Measurements from ENCODE around the gene COPS6.

DNA sequence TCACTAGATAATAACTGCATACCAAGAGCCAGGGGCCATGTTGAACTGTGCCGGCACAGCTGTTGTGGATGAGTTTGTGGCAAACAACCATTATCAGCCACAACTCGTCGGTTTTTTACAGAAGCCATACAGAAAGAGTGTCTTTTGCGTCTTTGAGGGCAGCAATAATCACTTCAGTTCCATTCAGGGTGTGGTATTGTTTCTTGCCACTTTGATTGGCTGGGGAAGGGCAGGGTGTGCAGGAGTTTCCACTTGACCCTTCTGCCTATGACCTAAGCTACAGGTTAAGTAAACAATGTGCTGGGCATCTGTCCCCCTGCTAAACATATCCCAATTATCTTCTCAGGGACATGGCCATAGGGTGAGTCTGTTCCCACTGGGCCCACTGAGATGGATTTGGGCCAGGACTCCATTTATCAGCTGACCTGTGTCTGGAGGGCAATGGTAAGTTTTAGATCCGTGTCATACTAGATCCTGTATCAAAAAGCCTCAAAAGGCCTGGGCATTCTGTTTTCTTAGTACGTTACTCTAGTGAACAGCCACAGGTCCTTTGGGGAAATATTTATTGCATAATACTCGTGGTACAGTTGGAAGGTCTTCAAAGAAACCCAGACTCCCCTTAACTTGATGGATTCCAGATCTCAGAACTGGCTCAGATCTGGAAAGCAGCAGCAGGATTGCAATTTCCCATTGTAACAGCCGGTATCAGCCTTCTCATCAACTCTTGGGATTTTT lies 23.1 kb upstream of the COPS6 start:
- no peak for TF ChIP-seq CTCF (IDR thresholded peaks at IDR 0.05)
- TF ChIP-seq EZH2 (IDR thresholded peaks at IDR 0.05) = no peak

All from neural progenitor cell (in vitro differentiated cells).